ENCODE results near the gene PLEKHB1. TPM values are rescaled to one million over a fixed set of nuclear protein-coding genes. Genes with fewer than 3 reads are reported as not detected.

PLEKHB1 gene
- total and polyA plus RNA-seq, 10 of the 15 experiments (the other 5 are each of a cell fraction or from before 2014, with no cell fraction given): 0.58 to 2.6 (median 1.5) TPM; not detected in 1

- TF ChIP-seq FOXM1 (IDR thresholded peaks at IDR 0.05; ENCODE audit: low read depth, low read length) (no peak), CREB1 (IDR thresholded peaks at IDR 0.05; ENCODE audit: low read depth) (peak; percentile 87), HDGF (IDR thresholded peaks at IDR 0.05) (peak; percentile 71; the same call in 1 of the 2 replicates), IKZF2 (IDR thresholded peaks at IDR 0.05) (peak; percentile 42 to 58; a peak in 3 of 4 replicates), CHD4 (IDR thresholded peaks at IDR 0.05) (no peak), SMAD1 (IDR thresholded peaks at IDR 0.05; ENCODE audit: low read depth, partially characterized antibody) (no peak), RELB (IDR thresholded peaks at IDR 0.05; ENCODE audit: low read depth) (peak; percentile 59), E2F8 (IDR thresholded peaks at IDR 0.05; ENCODE audit: low read depth, partially characterized antibody) (peak; percentile 45), RCOR1 (conservative IDR thresholded peaks at IDR 0.05; ENCODE audit: low read depth, low read length) (0 out of 2 replicates have a peak, but pooled peaks have one; percentile 55), DPF2 (IDR thresholded peaks at IDR 0.05) (peak; percentile 75; the same call in 1 of the 2 replicates), EGR1 (IDR thresholded peaks at IDR 0.05; ENCODE audit: borderline replicate concordance in 1 of 2, low read depth in 2 of 2, low read length in 2 of 2) (peak in 1 of 2 experiments; percentile 90; a peak in 2 of 3 replicates), IKZF1 (conservative IDR thresholded peaks at IDR 0.05) (peak; percentile 95), RB1 (IDR thresholded peaks at IDR 0.05; ENCODE audit: borderline replicate concordance) (no peak; the same call in 1 of the 2 replicates), ZBTB11 (CRISPR knock-in tag; IDR thresholded peaks at IDR 0.05) (peak; percentile 76), SRF (IDR thresholded peaks at IDR 0.05; ENCODE audit: low read depth in 2 of 2, low read length in 2 of 2) (peak in 1 of 2 experiments; percentile 41; a peak in 1 of 4 replicates), ZNF207 (IDR thresholded peaks at IDR 0.05; ENCODE audit: borderline replicate concordance) (peak; percentile 55; the same call in 1 of the 2 replicates), PBX3 (IDR thresholded peaks at IDR 0.05; ENCODE audit: insufficient replicate concordance, low read depth, low read length) (no peak), NRF1 (conservative IDR thresholded peaks at IDR 0.05; ENCODE audit: low read depth, low read length) (no peak), SMAD5 (IDR thresholded peaks at IDR 0.05; ENCODE audit: low read depth) (peak; percentile 80; the same call in 1 of the 2 replicates), YY1 (IDR thresholded peaks at IDR 0.05; ENCODE audit: low read depth, low read length) (peak; percentile 64), NFIC (IDR thresholded peaks at IDR 0.05; ENCODE audit: low read depth, low read length) (no peak)
These were observed 48.2 kb upstream of the PLEKHB1 start, which contains the start of gene FAM168A (continued) for GRCh38 chr11:73597956-73598718.
